Measurements from ENCODE around the gene SP5. TPM values are rescaled to one million over a fixed set of nuclear protein-coding genes. Genes with fewer than 3 reads are reported as not detected.

Gene SP5
- total RNA-seq, 3 donors from 2014 or later: 1.5 to 7.9 (median 5.8) TPM

GRCh38 chr2:170736628-170737027 is 21.5 kb downstream of the SP5 start:
- H3K36me3 ChIP-seq: no peaks in the 10 kb centered on the region
- no peaks in the 10 kb centered on the region for H3K9me3 ChIP-seq
- TF ChIP-seq POLR2A (IDR thresholded peaks at IDR 0.05) (no peak), CTCF (IDR thresholded peaks at IDR 0.05) (no peak), POLR2AphosphoS5 (IDR thresholded peaks at IDR 0.05) (no peak)
- H3K4me1 ChIP-seq: no peaks in the 10 kb centered on the region
- H3K4me3 ChIP-seq: no peak overlapping the region
- no peaks in the 10 kb centered on the region for H3K27me3 ChIP-seq
- H3K27ac ChIP-seq: no peak overlapping the region
- no peak for DNase-seq (ENCODE audit: low spot score in 2 of 2)
- intact Hi-C loops (cut with DNase I; ENCODE audit: low total_unique reads): no loop called here

- Histone ChIP-seq H3K9me3 (no peaks in the 10 kb centered on the region), H3K27ac (no peak overlapping the region), H3K36me3 (no peaks in the 10 kb centered on the region), H3K4me1 (no peaks in the 10 kb centered on the region), H3K27me3 (no peaks in the 10 kb centered on the region), H3K4me3 (no peak overlapping the region)
- intact Hi-C loops (cut with DNase I; ENCODE audit: low total_unique reads): no loop called here
- no peak for DNase-seq (ENCODE audit: low spot score in 2 of 2)
- TF ChIP-seq POLR2A (IDR thresholded peaks at IDR 0.05) (no peak), CTCF (IDR thresholded peaks at IDR 0.05) (no peak), POLR2AphosphoS5 (IDR thresholded peaks at IDR 0.05) (no peak)
Observed at GRCh38 chr2:170737406-170737805, 22.3 kb downstream of the SP5 start.

- Histone ChIP-seq H3K9me3 (no peaks in the 10 kb centered on the region), H3K27ac (no peak overlapping the region), H3K27me3 (no peaks in the 10 kb centered on the region), H3K4me3 (no peak overlapping the region), H3K36me3 (no peaks in the 10 kb centered on the region), H3K4me1 (no peaks in the 10 kb centered on the region)
- TF ChIP-seq POLR2AphosphoS5 (IDR thresholded peaks at IDR 0.05) (no peak), POLR2A (IDR thresholded peaks at IDR 0.05) (no peak), CTCF (IDR thresholded peaks at IDR 0.05) (no peak)
- DNase-seq (ENCODE audit: low spot score in 2 of 2): no peak
- intact Hi-C loops (cut with DNase I; ENCODE audit: low total_unique reads): no loop called here
Observed at GRCh38 chr2:170737821-170738220, 22.7 kb downstream of the SP5 start.

- H3K9me3 ChIP-seq: no peaks in the 10 kb centered on the region
- no peak for TF ChIP-seq POLR2A (IDR thresholded peaks at IDR 0.05)
- no peak for TF ChIP-seq CTCF (IDR thresholded peaks at IDR 0.05)
- TF ChIP-seq POLR2AphosphoS5 (IDR thresholded peaks at IDR 0.05): no peak
- H3K27ac ChIP-seq: no peak overlapping the region
- no peak for DNase-seq (ENCODE audit: low spot score in 2 of 2)
- no peak overlapping the region for H3K4me3 ChIP-seq
- H3K4me1 ChIP-seq: no peaks in the 10 kb centered on the region
- no peaks in the 10 kb centered on the region for H3K27me3 ChIP-seq
- intact Hi-C loops (cut with DNase I; ENCODE audit: low total_unique reads): no loop called here
- no peaks in the 10 kb centered on the region for H3K36me3 ChIP-seq
Observed at GRCh38 chr2:170739048-170739447, 23.9 kb downstream of the SP5 start.

GRCh38 chr2:170739507-170740046 is 24.4 kb downstream of the SP5 start:
- intact Hi-C loops (cut with DNase I; ENCODE audit: low total_unique reads): no loop called here
- no peaks in the 10 kb centered on the region for H3K4me1 ChIP-seq
- no peaks in the 10 kb centered on the region for H3K27me3 ChIP-seq
- H3K36me3 ChIP-seq: no peaks in the 10 kb centered on the region
- no peak for TF ChIP-seq POLR2A (IDR thresholded peaks at IDR 0.05)
- no peak for TF ChIP-seq POLR2AphosphoS5 (IDR thresholded peaks at IDR 0.05)
- TF ChIP-seq CTCF (IDR thresholded peaks at IDR 0.05): no peak
- no peaks in the 10 kb centered on the region for H3K9me3 ChIP-seq
- DNase-seq (ENCODE audit: low spot score in 2 of 2): no peak
- H3K27ac ChIP-seq: no peak overlapping the region
- no peak overlapping the region for H3K4me3 ChIP-seq

Measured in breast epithelium (tissue), 4 donors.